WTC11 (cell line): ENCODE results near the gene IGFBPL1.

Source experiments
- ATF1 ChIP-seq: sonication (generic); formaldehyde crosslinking; IDR thresholded peaks from 2 replicates; pipeline ENCODE4 v1.8.1; 2023; ENCODE audit warnings: mild to moderate bottlenecking, moderate library complexity, missing genetic modification reagents
- CREB1 ChIP-seq: sonication (generic); formaldehyde crosslinking; IDR thresholded peaks from 2 replicates; pipeline ENCODE4 v1.8.0; 2023; ENCODE audit warnings: mild to moderate bottlenecking, missing genetic modification reagents
- FOXJ3 ChIP-seq: sonication (generic); formaldehyde crosslinking; IDR thresholded peaks from 2 replicates; pipeline ENCODE4 v1.9.0; 2021; ENCODE audit warnings: missing genetic modification reagents, mild to moderate bottlenecking, borderline replicate concordance
- NFYB ChIP-seq: sonication (generic); formaldehyde crosslinking; conservative IDR thresholded peaks from 2 replicates; pipeline ENCODE4 v1.8.0; 2022; ENCODE audit warnings: low read depth, missing genetic modification reagents
- NR2C2 ChIP-seq: sonication (generic); formaldehyde crosslinking; IDR thresholded peaks from 2 replicates; pipeline ENCODE4 v1.8.0; 2022; ENCODE audit warnings: mild to moderate bottlenecking, missing genetic modification reagents
- TF ChIP-seq, protein P1 (sequence below): fragments of 200-600 bp; IDR thresholded peaks from 2 replicates; pipeline ENCODE4 v1.8.0; 2022; ENCODE audit warnings: antibody characterized with exemption
- TF ChIP-seq, protein P2 (sequence below): sonication (generic); formaldehyde crosslinking; IDR thresholded peaks from 2 replicates; pipeline ENCODE4 v1.8.0; 2022; ENCODE audit warnings: mild to moderate bottlenecking, missing genetic modification reagents

DNA sequence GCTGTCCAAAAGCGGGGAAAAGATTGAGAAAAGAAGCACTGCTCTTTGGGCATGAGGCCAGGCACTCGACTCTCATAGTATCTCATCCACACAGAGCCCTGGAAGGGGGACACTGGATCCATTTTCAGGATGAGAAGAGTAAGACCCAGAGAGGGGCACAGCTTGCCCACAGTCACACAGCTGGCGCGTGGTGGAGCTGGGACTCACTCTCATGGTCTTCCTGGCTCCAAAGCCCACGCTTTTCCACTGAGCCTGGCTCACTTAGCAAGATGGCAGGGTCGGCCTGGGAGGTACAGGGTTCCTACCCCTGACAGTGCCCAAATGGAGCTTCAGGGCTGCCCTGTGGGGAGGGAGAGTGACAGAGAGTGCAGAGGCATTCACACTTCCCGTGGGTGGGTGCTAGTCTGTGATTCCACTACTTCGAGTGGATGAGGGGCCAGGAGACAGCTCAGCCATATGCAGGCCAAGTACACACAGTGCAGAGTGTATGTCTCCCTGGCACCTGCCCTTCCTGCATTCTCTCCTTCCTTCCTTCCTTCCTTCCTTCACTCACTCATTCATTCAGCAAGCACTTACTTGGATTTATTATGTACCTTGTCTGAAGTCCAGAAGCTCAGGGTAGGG lies 18.3 kb upstream of the IGFBPL1 start:
- TF ChIP-seq, protein P1, sequence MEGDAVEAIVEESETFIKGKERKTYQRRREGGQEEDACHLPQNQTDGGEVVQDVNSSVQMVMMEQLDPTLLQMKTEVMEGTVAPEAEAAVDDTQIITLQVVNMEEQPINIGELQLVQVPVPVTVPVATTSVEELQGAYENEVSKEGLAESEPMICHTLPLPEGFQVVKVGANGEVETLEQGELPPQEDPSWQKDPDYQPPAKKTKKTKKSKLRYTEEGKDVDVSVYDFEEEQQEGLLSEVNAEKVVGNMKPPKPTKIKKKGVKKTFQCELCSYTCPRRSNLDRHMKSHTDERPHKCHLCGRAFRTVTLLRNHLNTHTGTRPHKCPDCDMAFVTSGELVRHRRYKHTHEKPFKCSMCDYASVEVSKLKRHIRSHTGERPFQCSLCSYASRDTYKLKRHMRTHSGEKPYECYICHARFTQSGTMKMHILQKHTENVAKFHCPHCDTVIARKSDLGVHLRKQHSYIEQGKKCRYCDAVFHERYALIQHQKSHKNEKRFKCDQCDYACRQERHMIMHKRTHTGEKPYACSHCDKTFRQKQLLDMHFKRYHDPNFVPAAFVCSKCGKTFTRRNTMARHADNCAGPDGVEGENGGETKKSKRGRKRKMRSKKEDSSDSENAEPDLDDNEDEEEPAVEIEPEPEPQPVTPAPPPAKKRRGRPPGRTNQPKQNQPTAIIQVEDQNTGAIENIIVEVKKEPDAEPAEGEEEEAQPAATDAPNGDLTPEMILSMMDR, result no peak
- TF ChIP-seq NFYB (CRISPR knock-in tag) (no peak), NR2C2 (CRISPR knock-in tag) (no peak), CREB1 (CRISPR knock-in tag) (no peak), ATF1 (CRISPR knock-in tag) (no peak), FOXJ3 (no peak)
- TF ChIP-seq, protein P2, sequence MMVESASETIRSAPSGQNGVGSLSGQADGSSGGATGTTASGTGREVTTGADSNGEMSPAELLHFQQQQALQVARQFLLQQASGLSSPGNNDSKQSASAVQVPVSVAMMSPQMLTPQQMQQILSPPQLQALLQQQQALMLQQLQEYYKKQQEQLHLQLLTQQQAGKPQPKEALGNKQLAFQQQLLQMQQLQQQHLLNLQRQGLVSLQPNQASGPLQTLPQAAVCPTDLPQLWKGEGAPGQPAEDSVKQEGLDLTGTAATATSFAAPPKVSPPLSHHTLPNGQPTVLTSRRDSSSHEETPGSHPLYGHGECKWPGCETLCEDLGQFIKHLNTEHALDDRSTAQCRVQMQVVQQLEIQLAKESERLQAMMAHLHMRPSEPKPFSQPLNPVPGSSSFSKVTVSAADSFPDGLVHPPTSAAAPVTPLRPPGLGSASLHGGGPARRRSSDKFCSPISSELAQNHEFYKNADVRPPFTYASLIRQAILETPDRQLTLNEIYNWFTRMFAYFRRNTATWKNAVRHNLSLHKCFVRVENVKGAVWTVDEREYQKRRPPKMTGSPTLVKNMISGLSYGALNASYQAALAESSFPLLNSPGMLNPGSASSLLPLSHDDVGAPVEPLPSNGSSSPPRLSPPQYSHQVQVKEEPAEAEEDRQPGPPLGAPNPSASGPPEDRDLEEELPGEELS (CRISPR knock-in tag), result no peak
